Measurements from ENCODE around the gene OR2Z1.

- no peak for TF ChIP-seq CTCF (IDR thresholded peaks at IDR 0.05)
- no peak for TF ChIP-seq MAX (CRISPR knock-in tag; IDR thresholded peaks at IDR 0.05)
- TF ChIP-seq GABPB1 (CRISPR knock-in tag; IDR thresholded peaks at IDR 0.05), result no peak
- no peak for TF ChIP-seq TCF7 (CRISPR knock-in tag; IDR thresholded peaks at IDR 0.05; ENCODE audit: low read depth)
Measured at GRCh38 chr19:8678244-8678807, 43.1 kb upstream of the OR2Z1 start.
